GM19043 (cell line): ENCODE results near the gene JADE2.
"Not testable (repeated sequence)": the region's sequence is repeated elsewhere in the genome, so short reads cannot be mapped to it uniquely, and the experiment has no call there.

Experiments used
- ATAC-seq: cut with Tn5 transposase; IDR thresholded peaks from one replicate; pipeline ENCODE4 v1.9.1; 2021; ENCODE audit warnings: low read depth; ENCODE audit not compliant: unreplicated experiment

JADE2 gene

DNA sequence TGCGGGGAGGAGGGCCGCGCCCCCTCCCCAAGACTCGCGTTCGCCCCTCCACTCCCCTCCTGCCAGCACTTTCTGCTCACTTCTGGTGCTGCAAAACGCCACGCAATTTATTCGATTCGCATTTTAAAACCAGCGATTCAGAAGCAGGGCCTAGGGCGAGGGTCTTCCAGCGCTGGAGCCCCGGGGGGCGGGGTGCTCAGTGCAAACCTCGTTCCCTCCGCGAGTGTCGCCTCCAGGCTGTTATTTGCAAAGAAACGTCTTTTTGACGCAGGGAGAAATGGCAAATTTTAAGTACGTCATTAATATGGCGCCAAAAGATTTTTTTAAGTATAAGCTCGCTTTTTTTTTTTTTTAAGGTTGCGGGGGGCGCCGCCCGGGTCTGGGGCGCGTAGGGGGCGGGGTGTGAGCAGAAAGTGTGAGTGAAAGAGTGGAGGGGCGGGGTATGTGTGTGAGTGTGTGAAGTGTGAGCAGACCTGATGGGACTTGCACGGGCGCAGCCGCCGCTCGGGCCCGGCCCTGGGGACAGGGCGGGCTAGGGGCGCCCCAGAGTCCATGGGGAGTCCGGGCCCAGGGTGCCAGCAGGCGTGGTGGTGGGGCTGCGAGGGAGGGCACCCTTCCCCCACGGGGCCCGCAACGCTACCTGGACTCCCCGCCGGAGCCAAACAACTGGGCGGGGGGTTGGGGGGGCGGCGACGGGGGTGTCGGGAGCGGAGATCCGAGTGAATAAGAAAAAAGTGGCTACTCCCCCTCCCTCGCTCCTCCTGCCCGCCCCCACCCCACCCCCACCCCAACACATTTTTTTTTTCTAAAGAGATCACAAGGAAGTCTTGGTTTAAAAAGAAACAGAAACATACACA lies at the start of gene JADE2:
JADE2 (plus strand) TSS at position 845 of the 857 bp plus-strand sequence. CDS start 10,188 bp downstream, outside the sequence.
- no peak for ATAC-seq

GRCh38 chr5:134477462-134478245 lies 47.8 kb upstream of the JADE2 start:
- ATAC-seq = no peak

DNA sequence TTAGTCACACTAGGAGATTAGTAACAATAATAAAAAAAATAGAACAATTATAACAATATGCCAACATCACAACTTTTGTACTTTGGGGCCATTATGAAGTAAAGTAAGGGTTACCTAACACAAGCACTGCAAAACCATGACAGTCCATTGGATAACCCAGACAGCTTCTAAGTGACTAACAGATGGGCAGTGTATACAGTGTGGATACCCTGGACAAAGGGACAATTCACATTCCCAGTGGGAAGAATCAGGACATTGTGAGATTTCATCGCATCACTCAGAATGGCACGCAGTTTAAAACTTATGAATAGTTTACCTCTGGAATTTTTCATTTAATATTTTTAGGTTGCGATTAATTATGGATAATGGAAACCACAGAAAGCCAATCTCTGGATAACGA lies 45.6 kb upstream of the JADE2 start:
- ATAC-seq = no peak

DNA sequence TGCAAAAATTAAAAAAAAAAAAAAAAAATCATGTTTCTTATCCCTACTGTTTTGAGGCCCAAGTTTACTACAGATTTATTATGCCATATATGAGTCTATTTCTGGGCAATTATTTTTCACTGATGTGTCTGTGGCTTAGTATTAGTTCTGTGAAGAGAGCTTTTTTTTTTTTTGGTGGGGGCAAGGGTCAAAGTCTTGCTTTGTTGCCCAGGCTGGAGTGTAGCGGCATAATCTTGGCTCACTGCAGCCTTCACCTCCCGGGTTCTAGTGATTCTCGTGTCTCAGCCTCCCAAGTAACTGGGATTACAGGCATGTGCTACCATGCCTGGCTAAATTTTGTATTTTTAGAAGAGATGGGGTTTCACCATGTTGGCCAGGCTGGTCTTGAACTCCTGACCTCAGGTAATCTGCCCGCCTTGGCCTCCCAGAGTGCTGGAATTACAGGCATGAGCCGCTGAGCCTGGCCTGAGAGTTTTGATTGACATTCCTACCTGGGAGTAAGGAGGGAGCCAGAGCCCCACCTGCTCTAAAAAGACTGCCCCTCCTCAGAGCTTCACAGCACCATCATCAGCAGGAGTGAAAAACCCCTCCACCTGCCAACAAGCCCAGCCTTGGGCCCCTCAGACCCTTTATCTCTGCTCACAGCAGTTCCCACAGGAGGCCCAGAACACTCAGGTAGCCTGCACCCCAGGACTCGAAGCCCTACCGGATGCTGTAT lies 36.1 kb upstream of the JADE2 start:
- no peak for ATAC-seq

- ATAC-seq = no peak
Measured at GRCh38 chr5:134490255-134490924, 35.1 kb upstream of the JADE2 start.

DNA sequence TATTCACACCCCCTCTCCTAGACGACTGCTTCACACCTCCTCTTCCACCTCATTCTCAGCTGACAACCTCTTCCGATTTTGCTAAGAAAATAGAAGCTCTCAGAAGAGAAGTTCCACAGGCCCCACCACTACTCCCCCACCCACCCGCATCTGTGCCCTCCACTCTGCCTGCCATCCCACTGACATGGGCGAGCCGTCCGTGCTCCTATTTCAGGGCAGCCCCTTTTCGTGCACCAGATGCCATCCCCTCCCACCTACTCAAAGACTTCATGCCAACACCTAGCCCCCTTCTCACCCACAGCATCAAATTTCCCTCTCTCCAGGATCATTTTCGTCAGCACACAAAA lies 34.6 kb upstream of the JADE2 start:
- ATAC-seq = no peak

GRCh38 chr5:134491841-134492442 lies 33.5 kb upstream of the JADE2 start:
- no peak for ATAC-seq

DNA sequence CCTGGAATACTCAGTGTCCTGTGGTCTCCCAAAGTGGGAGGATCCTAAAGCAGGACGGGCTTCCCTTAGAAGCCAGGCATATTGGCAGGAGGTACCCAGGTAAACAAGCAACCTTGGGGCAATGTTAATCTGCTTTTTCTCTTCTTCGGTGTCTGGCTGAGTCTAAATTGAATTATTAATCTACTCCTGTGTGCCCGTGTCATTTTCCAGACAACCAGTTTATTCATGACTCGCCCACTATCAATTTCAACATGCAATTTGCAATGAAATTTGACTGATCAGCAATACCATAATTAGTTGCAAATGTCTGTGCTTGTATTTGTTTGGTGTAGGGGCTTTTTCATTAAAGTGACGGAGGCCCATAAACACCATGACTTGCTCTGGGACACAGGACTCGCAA lies 32.9 kb upstream of the JADE2 start:
- ATAC-seq = no peak

DNA sequence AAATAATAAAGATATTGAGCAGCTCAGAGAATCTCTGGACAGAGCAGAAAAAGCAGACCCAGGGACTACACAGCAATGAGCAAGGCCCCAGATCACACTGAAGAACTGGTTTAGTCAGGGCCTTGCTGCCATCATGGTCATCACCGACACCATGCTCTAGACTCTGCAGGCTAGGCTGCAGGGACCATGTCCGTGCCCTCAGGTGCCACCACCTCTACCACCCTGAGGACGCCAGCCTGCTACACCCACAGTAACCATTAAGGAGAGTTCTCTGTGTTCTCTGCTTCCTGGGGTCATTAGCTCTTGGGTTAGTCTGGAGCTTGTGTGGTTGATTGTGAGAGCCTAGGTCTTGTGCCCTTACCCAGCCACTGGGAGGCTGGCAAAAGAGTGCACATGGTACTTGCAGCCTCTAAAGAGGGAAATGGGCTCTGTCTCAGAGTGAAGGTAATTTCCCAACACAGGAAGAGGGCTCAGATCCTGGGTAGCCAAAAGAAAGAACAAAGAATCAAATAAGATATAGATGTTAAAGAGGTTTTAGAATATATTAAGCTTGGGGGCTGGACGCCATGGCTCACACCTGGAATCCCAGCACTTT lies 31.9 kb upstream of the JADE2 start:
- ATAC-seq = no peak

DNA sequence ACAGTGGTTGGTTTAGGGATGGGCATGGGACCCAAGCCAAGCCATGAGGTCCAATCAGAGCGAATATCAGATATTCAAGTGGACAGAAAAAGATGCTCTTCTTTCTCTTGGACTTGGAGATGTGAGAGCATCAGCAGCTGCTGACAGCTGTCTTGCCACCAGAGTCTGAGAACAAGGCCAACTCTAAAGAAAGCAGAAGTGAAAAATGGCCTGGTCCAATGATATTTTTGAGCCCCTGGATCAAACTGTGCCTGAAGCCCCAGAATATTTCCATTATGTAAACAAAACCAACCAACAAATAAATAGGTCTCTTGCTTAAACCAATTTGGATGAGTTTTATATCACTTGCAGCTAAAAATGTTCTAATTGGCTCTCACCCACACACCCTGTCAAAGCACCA lies 30.7 kb upstream of the JADE2 start:
- no peak for ATAC-seq

- not testable (repeated sequence) for ATAC-seq
Measured at GRCh38 chr5:134499905-134500304, 25.6 kb upstream of the JADE2 start.

DNA sequence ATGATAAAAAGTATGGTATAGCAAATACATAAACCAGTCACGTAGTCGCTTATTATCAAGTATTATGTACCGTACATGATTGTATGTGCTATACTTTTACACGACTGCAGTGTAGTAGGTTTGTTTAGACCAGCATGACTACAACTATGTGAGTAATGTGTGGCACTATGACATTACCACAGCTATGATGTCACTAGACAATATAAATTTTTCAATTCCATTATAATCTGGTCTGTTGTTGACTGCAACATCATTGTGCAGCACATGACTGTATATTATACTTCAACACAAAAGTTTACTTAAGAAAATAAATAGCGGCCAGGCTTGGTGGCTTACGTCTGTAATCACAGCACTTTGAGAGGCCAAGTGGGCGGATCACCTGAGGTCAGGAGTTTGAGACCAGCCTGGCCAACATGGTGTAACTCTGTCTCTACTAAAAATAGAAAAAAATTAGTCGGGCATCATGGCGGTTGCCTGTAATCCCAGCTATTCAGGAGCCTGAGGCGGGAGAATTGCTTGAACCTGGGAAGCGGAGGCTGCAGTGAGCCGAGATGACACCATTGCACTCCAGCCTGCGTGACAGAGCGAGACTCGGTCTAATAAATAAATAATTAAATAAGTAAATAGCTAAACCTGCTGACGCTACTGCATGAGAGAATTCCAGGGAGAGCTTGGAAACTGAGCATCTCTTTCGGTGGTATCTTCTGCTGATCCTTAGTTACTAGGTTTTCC lies 24.6 kb upstream of the JADE2 start:
- no peak for ATAC-seq

GRCh38 chr5:134502259-134502658 lies 23.2 kb upstream of the JADE2 start:
- no peak for ATAC-seq

DNA sequence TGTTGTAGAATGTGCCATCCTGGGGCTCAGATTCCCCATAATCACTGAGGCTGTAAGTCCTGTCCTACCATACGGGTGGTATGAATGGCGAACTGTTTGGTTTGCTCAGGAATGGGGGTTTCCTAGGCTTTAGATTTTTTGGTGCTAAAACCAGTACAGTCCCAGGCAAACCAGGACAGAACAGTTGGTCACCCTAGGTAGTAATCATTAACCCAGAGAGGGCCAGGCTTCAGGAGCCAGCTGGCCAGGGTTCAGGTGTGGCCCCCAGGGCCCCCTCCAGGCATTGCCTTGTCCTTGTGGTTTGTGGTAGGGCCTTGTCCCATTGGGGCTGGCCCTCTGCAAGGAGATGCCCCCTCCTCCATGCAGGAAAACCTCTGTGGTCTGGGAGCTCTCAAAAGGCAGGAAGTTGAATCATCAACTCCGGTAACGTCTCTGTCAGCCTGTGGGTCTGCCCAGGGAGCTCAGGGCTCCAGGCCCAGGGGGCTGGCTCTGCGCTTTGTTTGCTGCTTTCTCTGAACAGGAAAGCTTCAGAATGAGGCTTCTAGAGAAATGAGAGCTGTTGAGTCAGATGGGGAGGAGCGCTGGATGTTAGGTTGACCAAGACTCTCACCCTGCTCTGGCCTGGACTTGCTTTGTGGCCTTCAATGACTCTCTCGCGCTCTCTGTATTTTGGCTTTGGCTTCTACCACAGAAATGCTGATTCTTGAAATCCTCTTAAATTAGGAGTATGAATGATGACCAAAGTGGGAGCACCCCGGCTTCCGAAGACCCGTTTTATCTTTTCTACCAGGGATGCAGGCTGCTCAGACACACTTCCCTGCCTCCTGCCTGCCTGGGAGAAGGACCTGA lies 22.2 kb upstream of the JADE2 start:
- ATAC-seq = peak; percentile 73

DNA sequence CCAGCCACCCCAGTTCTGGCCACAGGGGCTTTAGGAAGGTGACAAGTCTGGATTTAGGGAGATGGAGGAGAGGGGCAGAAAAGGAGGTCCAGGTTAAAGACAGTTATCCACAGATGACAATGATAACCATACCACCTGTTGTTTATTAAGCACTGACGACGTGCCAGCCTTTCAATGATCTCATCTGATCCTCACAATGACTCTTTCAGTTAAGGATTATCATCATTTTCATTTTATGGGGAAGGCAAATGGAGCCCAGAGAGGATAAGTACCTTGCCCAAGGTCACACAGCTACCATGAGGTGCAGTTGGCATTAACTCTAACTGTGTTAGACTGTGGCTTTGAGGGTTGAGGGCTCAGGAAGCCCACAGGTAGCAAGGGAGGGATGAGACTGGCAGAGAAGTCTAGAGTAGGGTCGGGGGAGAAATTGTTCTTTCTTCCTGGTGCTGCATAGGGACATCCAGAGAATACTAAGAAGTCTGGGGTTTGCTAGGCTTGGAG lies 21.5 kb upstream of the JADE2 start:
- no peak for ATAC-seq

GRCh38 chr5:134504629-134505300 lies 20.7 kb upstream of the JADE2 start:
- ATAC-seq = no peak
